HG03342 (cell line): Measurements from ENCODE around the gene RXFP3.
"Not testable (repeated sequence)": the region's sequence is repeated elsewhere in the genome, so short reads cannot be mapped to it uniquely, and the experiment has no call there.

ENCODE experiments used
- ATAC-seq: cut with Tn5 transposase; IDR thresholded peaks from one replicate; pipeline ENCODE4 v1.9.1; 2021; ENCODE audit warnings: mild to moderate bottlenecking, moderate library complexity; ENCODE audit not compliant: unreplicated experiment

RXFP3 gene

DNA sequence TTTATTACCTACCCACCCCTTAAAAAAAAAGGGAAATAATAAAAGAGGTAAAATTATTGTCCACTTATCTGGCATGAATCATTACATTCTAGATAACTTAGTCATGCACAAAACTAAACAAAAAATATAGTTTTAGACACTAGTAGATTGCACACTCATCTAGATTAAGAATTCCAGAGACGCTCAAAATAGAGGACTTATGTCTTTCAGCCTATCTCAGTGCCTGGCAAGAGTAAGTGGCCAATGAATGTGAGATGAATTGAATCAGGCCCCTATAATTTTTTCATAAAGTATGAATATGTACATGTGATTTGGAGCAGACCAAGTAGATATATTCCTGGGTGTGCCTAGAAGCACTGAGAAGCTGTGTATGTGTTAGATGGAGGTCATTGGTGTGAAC is 2.0 kb upstream of the RXFP3 start:
- peak; percentile 16 for ATAC-seq

GRCh38 chr5:33936004-33936380 is 194 bp upstream of the RXFP3 start:
- ATAC-seq, result peak; percentile 38

DNA sequence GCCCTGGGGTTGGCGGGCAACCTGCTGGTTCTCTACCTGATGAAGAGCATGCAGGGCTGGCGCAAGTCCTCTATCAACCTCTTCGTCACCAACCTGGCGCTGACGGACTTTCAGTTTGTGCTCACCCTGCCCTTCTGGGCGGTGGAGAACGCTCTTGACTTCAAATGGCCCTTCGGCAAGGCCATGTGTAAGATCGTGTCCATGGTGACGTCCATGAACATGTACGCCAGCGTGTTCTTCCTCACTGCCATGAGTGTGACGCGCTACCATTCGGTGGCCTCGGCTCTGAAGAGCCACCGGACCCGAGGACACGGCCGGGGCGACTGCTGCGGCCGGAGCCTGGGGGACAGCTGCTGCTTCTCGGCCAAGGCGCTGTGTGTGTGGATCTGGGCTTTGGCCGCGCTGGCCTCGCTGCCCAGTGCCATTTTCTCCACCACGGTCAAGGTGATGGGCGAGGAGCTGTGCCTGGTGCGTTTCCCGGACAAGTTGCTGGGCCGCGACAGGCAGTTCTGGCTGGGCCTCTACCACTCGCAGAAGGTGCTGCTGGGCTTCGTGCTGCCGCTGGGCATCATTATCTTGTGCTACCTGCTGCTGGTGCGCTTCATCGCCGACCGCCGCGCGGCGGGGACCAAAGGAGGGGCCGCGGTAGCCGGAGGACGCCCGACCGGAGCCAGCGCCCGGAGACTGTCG is 976 bp downstream of the RXFP3 start:
- no peak for ATAC-seq

- no peak for ATAC-seq
These were observed 1.7 kb downstream of the RXFP3 start for GRCh38 chr5:33937707-33938506.

DNA sequence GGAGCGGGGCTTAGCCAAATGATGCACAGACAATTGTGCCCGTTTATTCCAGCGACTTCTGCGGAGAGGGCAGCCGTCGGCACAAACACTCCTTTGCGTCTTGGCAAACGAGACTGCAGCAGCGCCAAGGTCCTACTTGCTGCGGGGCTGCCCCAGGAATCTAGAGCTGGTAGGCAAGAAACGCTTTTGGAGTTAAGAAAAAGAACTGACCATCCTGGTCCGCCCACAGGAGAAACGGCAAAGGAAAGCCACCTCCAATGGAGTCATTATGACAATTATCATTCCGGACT is 2.3 kb downstream of the RXFP3 start:
- ATAC-seq, result no peak

- no peak for ATAC-seq
These were observed 2.7 kb downstream of the RXFP3 start for GRCh38 chr5:33938881-33939280.

- no peak for ATAC-seq
These were observed 3.5 kb downstream of the RXFP3 start for GRCh38 chr5:33939556-33940262.

DNA sequence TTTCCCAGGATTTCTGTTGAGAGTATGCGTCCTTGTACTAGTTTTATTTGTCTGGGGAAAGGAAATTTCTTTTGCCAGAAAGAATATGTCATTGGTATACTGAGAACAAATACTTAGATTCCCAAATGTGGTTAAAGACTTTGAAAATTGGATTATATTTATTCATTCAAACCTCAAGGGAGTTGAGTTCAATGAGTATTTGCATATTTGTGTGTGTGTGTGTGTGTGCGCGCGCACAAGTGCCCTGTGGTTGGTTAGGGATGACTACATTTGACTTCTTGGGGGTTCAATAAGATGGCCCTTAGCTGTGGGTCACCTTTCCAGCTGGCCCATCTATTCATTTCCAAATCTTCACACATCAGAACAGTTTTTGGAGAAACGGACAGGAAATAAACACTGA is 4.9 kb downstream of the RXFP3 start:
- ATAC-seq, result no peak

DNA sequence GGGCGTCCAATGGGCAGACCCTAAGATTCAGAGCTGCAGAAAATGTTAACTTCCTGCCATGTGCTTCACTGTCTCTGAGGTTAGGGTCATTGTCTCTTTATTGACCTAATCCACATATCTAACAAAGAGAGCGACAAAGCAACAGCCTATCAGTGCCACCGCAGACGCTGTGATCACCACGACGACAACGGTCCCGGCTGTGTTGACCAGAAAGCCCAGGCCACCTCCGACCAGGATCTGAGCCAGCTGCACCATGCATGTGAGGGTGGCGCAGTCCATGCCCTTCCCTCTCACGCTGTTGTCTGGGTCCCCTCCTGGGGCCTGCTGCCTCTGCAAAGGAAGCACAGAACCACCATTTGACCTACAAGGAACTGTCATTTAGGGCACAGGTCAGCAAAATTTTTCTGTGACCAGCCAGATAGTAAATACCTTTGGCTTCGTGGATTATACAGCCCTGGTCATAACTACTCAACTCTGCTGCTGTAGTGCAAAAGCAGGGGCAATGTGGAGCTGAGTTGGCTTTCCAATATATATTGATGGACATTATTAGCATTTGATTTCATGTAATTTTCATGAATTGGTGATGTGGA is 8.5 kb downstream of the RXFP3 start:
- ATAC-seq, result no peak

DNA sequence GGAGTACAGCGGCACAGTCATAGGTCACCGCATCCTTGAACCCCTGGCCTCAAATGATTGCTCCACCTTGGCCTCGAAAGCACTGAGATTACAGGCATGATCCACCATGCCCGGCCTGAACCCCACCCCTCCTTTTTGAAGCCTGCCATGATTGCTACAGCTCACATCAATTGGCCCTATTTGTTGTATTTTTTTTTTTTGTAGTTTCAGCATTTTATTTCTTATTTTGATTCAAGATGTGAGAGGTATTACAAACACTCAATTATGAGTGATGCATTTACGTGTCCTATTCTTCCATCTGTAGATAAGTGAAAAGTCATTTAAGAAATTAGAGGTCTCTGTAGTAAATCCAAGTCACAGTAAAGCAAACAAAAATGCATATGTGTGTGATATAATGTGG is 16.0 kb downstream of the RXFP3 start:
- not testable (repeated sequence) for ATAC-seq

DNA sequence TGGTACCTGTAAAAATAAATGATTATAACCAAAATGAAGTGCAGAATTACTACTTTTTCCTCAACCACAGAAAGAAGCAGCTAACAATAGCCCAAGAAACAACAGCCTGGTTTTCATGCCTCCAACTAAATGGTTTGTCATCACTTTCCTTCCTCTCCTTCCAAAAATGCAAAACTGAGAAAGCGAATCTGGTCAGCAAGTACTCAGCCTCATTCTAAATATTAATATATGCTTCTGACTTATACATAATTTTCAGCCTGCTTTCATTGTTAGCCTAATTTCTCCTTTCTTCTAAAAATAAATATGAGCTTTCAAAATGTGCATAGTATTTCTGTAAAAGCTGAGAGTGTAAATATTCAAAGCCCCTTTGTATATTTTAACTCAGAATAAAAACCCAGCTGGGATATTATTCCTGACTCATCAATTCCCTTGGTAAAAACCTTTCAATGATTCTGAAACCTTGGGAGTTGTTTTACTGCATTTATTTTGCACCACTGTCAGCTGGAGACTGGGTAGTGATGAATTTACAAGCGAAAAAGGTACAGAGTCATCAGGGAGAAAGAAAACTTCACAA is 21.5 kb downstream of the RXFP3 start:
- no peak for ATAC-seq

DNA sequence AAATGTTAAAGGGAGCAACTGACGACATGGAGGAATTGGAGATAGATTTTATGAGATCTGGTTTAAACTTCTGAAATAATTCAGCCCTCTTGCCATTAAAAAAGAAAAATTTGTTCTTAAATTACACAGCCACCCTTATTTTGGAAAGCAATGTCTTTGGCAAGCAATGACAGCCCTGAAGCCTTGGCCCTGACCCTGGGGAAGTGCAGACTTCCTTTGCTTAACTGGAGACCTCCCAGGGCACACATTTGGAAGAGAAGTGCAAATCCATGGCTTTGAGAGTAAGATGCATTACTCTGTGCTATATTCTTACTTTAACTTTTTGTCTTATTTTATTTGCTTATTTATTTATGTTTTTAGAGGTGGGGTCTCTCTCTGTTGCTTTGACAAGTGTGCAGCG is 22.0 kb downstream of the RXFP3 start:
- ATAC-seq, result no peak

- ATAC-seq, result no peak
These were observed 28.0 kb downstream of the RXFP3 start for GRCh38 chr5:33964132-33964700.

DNA sequence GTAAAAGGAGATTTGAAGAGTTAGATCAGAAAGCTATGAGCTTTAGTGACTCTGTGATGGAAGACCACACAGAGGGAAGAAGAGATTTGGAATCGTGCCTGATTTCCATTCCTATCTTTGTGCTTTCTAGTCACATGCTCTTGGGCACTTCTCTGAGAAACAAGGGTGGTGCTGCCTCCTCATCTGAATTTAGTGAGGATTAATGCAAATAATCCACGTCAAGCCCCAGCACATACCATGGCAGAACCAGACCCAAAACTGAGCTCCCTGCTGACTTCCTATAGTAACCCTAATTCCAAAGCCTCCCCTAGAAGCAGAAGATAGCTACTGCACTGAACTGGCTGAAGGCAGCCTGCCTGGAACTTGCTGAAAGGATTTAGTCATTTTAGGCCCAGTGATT is 30.6 kb downstream of the RXFP3 start:
- ATAC-seq, result no peak

- ATAC-seq, result no peak
These were observed 32.2 kb downstream of the RXFP3 start for GRCh38 chr5:33968211-33969005.

DNA sequence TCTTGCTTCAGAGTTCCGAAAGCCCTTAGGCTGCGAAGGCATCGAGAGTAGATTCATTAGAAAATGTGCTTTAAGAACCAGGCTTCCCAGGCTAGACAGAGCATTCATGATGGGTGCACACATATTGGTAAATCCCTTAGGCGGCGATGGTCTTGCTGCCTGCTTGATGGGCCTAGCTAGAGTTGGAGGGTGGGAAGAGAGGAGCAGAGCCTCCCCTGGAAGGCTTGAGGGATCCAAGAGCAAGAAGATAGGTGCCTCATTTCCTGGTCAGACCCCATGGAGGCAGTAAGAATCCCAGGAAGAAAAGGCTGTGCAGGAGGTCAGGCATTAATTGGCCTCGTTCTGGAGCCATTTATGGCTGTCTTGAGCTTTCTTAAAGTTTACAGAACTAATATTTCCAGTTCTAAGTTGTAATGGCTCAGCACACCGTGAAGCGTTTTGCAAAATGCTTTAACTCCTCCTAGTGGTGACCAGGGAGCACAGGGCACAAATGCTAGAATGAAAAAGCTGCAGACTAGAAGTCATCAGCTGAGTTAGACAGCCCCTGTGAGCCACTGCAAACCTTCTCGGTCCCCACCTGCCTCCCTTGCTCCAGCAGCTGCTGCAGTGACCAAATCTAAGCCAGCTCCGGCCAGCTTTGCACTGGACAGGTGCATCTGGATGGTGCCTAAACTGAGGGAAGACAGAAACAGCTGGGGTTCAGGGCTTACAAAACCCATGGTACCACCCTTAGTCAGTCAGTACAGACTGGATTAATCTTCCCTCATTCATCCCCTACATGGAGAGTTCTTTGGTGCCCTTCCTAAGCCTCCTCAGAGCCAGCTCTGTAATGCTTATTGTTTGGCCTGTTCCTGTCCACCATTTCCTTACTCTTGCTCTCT is 33.6 kb downstream of the RXFP3 start:
- ATAC-seq, result peak; percentile 87

- ATAC-seq, result no peak
These were observed 37.1 kb downstream of the RXFP3 start for GRCh38 chr5:33973271-33973670.

DNA sequence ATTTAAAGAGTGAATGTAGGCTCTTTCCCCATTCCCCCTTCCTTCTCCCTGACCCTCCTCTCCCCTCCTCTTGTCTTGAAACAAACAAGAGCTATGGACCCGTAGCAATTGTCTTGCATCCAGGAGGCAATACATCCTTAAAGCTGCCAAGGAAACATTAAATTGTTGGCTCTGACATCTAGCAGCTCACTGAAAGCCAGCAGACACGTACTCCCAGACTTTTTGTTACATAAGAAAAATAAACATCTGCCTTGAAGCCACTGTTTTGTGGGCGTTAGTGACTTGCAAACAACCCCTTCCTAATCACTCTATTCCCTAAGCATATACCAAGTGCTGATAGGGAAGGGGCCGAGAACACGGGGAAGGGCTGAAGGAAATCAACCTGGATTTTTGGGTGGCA is 39.7 kb downstream of the RXFP3 start:
- no peak for ATAC-seq

DNA sequence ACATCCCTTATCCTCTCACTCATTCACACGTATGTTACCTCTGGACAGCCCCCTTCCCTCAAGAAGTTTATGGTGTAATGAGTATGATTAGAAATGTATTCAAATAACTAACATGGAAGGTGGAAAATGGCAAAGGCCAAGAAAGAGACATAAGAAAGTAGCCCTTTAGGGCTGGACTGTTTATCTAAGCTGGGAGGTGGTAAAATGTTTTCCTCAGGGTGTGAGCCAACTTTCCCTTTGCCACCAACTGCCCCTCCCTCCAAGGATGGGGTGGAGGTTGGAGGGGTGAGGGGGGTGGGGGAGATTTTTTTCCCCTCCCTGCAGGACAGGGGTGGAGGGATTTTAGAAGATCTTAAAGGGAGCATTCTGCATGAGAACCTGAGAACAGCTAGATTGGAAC is 40.1 kb downstream of the RXFP3 start:
- ATAC-seq, result no peak
